ENCODE data around the gene SPOCK1. TPM values are rescaled to one million over a fixed set of nuclear protein-coding genes. Genes with fewer than 3 reads are reported as not detected.
"Not testable (repeated sequence)": the region's sequence is repeated elsewhere in the genome, so short reads cannot be mapped to it uniquely, and the experiment has no call there.

Gene SPOCK1
- total RNA-seq, 1 donor from 2014 or later = 6.8 TPM

DNA sequence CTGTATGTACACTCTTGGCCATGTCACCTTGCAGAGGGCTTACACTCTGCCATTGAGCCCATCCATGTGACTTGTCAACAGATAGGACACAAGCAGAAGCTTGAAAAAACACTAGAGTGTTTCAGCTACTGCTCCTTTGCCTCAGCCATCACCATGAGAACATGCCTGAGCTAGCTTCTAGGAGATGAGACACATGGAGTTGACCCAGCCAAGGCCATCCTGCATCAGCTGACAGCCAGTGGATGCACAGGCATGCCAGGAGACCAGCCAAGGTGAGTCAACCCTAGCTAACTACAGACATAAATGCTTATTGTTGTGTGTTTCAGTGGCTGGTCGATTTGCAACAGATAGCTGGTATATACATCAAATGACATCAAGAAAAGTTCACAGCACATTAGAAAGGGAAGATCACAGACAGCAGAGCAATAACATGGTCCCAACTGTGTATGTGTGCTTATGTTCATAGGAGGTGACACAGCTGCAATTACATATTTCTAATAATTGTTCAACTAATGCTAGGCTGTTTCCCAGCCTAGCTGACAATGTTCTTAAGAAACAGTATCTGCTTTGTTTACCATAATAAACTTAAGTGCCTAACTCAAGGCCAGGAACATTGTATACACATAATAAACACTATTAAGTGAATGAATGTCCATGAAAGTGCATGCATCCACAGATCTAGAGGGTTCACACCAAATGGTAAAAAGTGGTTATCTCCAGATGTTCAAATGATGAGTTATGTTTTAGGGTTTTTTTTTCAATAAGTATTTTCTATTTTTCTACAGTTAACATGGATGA is 105.7 kb downstream of the SPOCK1 start:
- DNase-seq (ENCODE audit: low read depth) = peak; percentile 95

DNA sequence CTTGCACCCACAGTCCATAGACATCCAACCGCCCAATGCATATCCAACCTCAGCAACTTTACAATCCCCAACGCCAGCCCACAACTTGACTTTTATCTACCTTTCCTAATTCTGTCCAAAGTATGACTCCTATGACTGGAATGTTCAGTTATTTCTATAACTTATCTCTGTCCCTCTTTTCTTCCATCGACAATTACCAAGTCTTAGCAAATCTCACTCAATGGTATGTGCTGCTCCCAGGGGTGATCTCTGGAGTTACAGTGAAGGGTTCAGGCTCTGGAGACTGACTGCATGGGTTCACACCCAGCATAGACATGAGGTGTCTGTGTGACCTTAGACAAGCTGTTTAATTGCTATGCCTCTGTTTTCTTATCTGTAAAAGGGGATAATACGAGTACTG is 106.9 kb downstream of the SPOCK1 start:
- FAIRE-seq = no peak
- no peak overlapping the region for H3K4me3 ChIP-seq (ENCODE audit: low read depth, low read length)
- H3K27me3 ChIP-seq (ENCODE audit: control insufficient read depth, insufficient read depth, low read length) = no peaks in the 10 kb centered on the region
- TF ChIP-seq, protein P1, sequence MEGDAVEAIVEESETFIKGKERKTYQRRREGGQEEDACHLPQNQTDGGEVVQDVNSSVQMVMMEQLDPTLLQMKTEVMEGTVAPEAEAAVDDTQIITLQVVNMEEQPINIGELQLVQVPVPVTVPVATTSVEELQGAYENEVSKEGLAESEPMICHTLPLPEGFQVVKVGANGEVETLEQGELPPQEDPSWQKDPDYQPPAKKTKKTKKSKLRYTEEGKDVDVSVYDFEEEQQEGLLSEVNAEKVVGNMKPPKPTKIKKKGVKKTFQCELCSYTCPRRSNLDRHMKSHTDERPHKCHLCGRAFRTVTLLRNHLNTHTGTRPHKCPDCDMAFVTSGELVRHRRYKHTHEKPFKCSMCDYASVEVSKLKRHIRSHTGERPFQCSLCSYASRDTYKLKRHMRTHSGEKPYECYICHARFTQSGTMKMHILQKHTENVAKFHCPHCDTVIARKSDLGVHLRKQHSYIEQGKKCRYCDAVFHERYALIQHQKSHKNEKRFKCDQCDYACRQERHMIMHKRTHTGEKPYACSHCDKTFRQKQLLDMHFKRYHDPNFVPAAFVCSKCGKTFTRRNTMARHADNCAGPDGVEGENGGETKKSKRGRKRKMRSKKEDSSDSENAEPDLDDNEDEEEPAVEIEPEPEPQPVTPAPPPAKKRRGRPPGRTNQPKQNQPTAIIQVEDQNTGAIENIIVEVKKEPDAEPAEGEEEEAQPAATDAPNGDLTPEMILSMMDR (IDR thresholded peaks at IDR 0.05; ENCODE audit: insufficient read depth, low read length, severe bottlenecking) = no peak
- DNase-seq (ENCODE audit: low read depth) = no peak
- H3K36me3 ChIP-seq (ENCODE audit: control insufficient read depth, insufficient read depth, low read length) = no peaks in the 10 kb centered on the region

More for the DNA sequence above, 105.7 kb downstream of the SPOCK1 start:
- Histone ChIP-seq H3K4me3 (ENCODE audit: low read depth, low read length) (no peak overlapping the region), H3K36me3 (ENCODE audit: control insufficient read depth, insufficient read depth, low read length) (no peaks in the 10 kb centered on the region), H3K27me3 (ENCODE audit: control insufficient read depth, insufficient read depth, low read length) (no peaks in the 10 kb centered on the region)
- FAIRE-seq = peak; percentile 95
- TF ChIP-seq, protein P1 (IDR thresholded peaks at IDR 0.05; ENCODE audit: insufficient read depth, low read length, severe bottlenecking) = no peak

DNA sequence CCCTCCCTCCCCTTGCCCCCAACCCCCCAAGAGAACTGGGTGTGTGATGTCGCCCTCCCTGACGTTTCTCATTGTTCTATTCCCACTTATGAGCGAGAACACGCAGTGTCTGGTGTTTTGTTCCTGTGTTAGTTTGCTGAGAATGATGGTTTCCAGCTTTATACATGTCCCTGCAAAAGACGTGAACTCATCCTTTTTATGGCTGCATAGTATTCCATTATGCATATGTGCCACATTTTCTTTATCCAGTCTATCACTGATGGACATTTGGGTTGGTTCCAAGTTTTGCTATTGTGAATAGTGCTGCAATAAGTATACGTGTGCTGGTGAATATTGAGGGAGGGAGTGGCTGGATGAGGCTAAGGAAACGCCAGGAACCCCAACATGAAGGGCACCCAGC is 108.1 kb downstream of the SPOCK1 start:
- not testable (repeated sequence) for DNase-seq (ENCODE audit: low read depth); H3K4me3 ChIP-seq (ENCODE audit: low read depth, low read length); H3K27me3 ChIP-seq (ENCODE audit: control insufficient read depth, insufficient read depth, low read length); H3K36me3 ChIP-seq (ENCODE audit: control insufficient read depth, insufficient read depth, low read length); FAIRE-seq

DNA sequence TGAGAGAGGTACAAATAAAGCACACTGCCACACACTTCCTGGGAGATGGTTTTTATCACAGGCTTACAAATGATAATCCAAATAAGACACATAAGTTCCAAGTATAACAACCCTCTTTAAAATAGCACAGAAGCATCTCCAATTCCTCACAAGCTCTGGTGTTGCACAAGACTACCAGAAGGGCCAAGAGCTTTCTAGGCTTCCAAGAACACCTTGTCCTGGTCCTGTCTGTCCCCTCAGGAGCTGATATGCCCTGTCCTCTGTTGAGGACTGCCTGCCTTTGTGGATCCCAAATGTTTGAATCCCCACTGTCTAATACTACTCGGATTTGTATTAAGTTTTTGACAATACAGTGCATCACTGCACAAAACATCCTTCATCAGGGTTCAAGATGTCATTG is 110.1 kb downstream of the SPOCK1 start:
- FAIRE-seq (no peak), DNase-seq (ENCODE audit: low read depth) (no peak)
- Histone ChIP-seq H3K4me3 (ENCODE audit: low read depth, low read length) (no peak overlapping the region), H3K27me3 (ENCODE audit: control insufficient read depth, insufficient read depth, low read length) (no peaks in the 10 kb centered on the region), H3K36me3 (ENCODE audit: control insufficient read depth, insufficient read depth, low read length) (no peaks in the 10 kb centered on the region)
- TF ChIP-seq, protein P1 (IDR thresholded peaks at IDR 0.05; ENCODE audit: insufficient read depth, low read length, severe bottlenecking) = no peak

DNA sequence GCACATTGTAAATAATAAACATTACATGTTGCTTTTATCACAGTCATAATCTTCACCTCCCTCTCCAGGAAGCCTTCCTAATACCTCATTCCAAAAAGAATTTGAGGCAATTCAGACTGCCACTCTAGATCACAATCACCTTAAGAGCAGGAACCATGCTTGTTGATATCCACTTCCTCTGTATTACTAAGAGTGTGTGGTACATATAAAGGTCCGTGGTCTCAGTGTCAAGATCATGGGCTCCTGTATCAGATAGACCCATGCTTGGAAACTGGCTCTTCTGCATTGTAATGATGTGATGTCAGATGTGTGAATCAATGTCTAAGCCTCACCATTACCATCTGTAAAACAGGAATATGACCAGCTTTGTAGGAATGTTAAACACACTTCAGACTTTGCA is 114.1 kb downstream of the SPOCK1 start:
- DNase-seq (ENCODE audit: low read depth) (peak; percentile 52), FAIRE-seq (no peak)
- TF ChIP-seq, protein P1 (IDR thresholded peaks at IDR 0.05; ENCODE audit: insufficient read depth, low read length, severe bottlenecking) = no peak
- H3K27me3 ChIP-seq (ENCODE audit: control insufficient read depth, insufficient read depth, low read length) = no peaks in the 10 kb centered on the region
- no peaks in the 10 kb centered on the region for H3K36me3 ChIP-seq (ENCODE audit: control insufficient read depth, insufficient read depth, low read length)
- H3K4me3 ChIP-seq (ENCODE audit: low read depth, low read length) = no peak overlapping the region

DNA sequence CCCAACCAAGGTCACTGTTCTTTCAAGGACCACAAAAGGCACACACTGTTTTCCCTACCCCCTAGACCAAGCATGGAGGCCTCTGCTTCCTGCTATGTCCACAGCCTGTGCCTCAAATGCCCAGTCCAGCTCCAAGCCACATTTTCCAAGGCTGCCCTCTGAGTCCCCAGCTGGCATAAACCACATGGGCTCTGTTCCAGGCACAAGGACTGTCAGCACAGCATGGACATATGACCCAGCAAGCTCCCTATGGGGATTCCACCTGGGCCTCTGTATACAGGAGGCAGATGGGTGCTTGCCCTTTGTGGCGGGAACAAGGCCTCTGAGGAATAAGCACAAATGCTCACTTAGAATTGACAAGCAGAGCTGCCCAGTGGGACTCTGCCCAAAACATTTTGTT is 115.2 kb downstream of the SPOCK1 start:
- Histone ChIP-seq H3K36me3 (ENCODE audit: control insufficient read depth, insufficient read depth, low read length) (no peaks in the 10 kb centered on the region), H3K4me3 (ENCODE audit: low read depth, low read length) (no peak overlapping the region), H3K27me3 (ENCODE audit: control insufficient read depth, insufficient read depth, low read length) (no peaks in the 10 kb centered on the region)
- FAIRE-seq = no peak
- TF ChIP-seq, protein P1 (IDR thresholded peaks at IDR 0.05; ENCODE audit: insufficient read depth, low read length, severe bottlenecking) = no peak
- no peak for DNase-seq (ENCODE audit: low read depth)

All from bronchial epithelial cell (primary cell).